T-helper 9 cell (primary cell): Measurements from ENCODE around the gene EXOG.

Source experiments
- DNase-seq: peaks from one replicate; pipeline ENCODE4 v3.0.0-alpha.2; 2020

EXOG gene

DNA sequence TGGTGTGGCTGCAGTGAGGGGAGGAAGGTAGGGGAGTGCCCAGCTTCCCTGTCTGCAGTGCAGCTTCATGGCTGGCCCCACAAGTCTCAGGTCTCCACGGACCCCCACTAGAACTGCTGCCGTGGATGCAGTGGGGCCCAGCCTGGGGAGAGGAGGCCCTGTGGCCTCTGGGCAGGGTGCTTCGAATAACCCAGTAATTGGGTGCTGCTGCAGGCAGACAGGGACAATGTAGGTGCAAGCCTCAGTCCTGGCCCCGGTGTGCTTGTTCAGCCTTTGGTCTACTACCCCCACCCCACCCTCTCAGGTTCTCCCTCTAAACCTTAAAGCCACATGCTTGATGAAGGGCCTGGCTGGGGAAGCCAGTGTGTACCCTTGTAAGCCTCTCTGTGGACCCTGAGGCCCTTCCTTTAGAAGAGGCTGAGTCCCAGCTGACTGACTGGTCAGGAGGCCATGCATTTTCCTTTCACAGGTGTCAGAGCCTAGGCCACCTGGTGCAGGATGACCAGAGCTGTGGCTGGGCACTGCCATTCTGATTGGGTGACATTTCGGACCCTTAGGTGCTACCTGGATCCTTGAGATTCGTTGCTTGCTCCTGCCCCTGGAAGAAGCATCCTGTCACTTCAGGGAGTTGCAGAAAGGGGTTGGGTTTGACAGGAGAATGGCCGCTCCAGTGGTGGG is 21.1 kb upstream of the EXOG start:
- no peak for DNase-seq

DNA sequence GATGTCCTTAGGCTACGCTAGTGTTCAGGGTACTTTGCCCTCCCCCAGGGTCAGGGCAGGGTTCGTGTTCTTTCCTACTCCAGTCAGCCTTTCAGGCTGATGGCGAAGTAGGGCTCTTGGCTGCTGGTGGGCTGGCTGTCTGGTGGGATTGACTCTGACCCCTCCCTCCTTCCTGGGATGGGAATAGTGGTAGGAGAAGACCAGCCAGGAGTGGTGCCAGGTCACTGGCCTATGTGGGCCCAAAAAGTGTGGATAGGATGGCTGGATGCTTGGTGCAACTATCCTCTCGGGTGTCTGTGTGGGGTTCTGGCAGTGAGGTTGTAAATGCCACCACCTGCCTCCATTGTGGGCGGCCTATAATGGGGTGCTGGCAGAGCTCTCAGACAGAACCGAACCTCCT is 20.4 kb upstream of the EXOG start:
- no peak for DNase-seq

DNA sequence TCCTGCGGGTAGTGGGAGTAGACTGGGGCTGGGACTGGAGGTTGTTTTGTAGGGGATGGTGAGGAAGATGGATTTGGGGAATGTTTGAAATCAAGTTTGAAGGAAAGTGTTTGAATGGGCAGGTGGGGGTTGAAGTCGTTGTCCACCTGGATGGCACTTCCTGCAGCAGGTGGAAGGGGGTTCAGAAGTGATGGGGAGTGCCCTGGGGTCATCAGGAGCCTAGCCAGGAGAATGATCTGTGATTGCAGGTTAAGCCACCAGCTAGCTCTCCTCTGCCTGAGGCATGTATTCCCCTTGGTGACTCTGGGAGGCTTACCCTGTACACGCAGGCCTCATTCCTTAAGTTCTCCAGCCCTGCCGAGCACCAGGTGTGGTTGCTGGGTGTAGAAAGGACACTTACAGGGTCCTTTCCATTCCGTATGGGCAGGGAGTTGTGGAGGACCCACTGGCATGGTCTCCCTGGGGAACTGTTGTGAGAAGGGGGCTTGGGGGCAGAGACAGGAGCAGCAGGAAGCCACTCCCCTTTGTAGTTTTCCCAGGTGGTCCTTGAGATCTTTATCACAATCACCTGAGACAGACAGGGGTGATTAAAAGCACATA is 19.9 kb upstream of the EXOG start:
- no peak for DNase-seq

DNA sequence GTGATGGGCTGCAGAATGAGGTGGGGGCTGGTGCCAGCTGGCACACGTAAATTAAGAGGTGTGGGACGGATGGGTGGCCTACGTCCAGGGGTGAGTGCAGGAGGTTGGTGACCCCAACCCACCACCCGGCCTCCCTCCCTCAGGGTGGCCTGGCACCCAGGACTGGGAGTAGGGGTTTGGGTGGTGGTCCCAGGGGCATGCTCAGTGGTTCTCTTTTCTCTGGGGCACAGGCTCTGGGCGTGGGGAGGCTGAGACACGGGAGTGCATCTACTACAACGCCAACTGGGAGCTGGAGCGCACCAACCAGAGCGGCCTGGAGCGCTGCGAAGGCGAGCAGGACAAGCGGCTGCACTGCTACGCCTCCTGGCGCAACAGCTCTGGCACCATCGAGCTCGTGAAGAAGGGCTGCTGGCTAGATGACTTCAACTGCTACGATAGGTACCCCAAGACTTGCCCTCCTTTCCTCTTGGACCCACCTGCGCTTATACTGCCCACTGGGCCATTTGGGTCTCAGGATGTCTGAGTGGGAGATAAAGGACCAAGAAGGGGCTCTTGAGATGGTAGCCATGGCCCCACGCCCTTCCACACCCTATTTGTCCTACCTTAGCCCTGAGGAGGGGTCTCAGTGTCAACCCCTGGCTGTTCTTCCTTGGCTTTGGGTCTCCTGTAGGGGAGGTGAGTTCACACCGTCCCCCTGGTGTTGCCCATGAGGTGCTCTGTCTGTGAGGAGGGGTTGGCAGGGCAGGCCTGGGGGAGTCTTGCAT is 18.9 kb upstream of the EXOG start:
- no peak for DNase-seq

DNA sequence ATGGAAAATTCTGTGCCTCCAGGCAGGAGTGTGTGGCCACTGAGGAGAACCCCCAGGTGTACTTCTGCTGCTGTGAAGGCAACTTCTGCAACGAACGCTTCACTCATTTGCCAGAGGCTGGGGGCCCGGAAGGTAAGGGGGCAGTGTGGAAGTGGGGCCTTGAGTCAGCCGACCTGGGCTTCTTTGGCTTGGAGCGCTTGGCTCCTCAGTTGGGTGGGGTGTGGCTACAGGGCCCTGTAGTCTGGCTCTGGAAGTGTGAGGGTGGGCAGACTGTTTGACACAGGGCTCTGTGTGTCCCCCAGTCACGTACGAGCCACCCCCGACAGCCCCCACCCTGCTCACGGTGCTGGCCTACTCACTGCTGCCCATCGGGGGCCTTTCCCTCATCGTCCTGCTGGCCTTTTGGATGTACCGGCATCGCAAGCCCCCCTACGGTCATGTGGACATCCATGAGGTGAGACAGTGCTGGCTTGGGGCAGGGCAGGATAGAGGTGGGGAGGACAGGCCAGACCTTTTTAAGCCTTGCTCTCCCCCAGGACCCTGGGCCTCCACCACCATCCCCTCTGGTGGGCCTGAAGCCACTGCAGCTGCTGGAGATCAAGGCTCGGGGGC is 18.2 kb upstream of the EXOG start:
- DNase-seq: no peak

GRCh38 chr3:38478901-38479300 is 17.2 kb upstream of the EXOG start:
- DNase-seq: no peak

DNA sequence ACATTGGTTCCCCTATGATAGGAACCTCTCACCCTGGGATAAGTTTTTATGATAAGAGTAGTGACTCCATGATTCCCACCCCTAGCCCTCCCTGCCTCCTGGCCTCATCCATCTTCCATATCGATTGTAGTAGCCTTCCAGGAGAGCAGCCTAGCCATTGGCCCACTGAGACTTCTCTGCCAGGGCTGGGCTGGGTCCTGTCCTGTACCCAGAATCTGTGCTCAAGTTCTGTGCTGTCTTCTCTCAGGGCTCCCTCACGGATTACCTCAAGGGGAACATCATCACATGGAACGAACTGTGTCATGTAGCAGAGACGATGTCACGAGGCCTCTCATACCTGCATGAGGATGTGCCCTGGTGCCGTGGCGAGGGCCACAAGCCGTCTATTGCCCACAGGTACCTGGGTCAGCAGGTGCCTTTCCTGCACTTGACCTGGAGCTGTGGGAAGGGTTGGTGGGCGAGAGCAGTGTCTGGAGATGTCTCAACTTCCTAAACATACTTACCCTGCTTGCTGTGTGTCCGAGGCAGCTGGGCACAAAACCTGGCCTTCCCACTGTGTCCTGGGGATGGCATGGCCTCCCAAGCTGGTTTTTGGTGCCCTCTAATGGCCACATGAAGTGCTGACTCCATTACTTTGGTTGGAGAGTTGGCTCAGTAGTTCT is 16.6 kb upstream of the EXOG start:
- peak; percentile 37 for DNase-seq

GRCh38 chr3:38480093-38480445 is 16.1 kb upstream of the EXOG start:
- no peak for DNase-seq

DNA sequence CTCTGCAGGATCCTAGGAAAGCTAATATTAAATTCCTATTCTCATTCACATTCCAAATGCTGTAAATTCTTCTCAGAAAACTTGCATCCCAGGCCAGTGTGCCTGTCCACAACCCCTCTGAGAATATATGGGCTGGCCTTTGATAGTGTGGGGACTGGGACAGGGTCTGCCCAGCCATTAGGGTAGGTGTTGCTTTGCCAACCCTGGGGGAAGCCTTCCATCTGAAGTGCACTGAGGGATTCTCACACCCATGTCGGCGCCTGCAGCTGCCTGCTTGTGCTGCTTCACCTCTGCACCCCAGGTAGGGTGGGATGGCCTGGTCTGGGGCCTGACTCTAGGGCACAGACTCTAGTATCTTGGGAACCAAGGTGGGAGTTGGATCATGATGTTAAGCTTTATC is 15.2 kb upstream of the EXOG start:
- no peak for DNase-seq

DNA sequence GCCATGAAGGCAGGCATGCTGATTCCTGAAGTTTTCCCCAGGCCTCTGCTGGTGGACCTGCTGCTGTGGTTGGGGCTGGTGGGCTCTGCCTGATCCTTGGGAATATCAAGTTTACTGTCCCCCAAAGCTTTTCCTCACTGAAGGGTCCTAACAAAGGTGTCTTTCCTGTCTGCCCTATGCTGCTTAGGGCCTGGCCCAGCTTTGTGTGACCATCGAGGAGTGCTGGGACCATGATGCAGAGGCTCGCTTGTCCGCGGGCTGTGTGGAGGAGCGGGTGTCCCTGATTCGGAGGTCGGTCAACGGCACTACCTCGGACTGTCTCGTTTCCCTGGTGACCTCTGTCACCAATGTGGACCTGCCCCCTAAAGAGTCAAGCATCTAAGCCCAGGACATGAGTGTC is 13.2 kb upstream of the EXOG start:
- DNase-seq: no peak

DNA sequence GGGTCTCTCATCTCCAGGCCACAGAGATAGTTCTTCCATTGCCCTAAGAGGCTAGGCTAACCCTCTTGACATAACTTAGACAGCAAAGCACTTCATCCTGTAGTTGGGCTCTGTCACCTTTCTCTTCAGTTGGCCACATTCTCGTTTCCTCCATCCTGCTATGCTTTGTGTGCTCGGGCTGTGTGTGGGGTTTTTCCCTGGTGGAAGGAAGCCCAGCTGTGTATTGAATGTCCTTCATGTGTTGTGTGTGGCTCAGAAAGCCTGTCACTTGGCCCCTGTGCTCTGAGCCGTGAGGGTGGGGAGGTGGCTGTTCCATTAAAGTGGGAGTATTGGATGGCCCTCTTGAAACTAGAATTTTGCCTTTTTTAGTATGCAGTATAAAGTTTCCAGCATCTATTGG is 8.8 kb upstream of the EXOG start:
- DNase-seq: no peak

DNA sequence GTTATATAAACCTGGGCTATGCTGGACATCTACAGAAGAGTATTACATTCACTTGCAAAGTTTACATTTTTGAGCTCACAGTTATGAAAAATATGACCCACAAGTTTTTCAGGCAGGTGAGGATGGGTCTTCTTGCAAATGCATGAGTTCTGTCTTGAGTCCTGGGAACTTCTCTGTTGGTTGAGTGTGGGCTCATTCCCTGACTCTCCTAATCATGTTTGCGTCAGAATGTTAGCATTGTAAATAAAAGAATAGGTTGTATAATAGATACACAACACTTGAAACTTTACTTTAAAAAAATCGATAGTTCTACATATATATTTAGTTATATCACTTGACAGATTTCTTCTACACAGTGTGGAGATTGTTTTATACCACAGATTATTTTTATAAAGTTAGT is 7.2 kb upstream of the EXOG start:
- no peak for DNase-seq

- DNase-seq: no peak
Measured at GRCh38 chr3:38489766-38490165, 6.4 kb upstream of the EXOG start.

- DNase-seq: no peak
Measured at GRCh38 chr3:38490281-38491030, 5.7 kb upstream of the EXOG start.

- no peak for DNase-seq
Measured at GRCh38 chr3:38491215-38491614, 4.9 kb upstream of the EXOG start.

DNA sequence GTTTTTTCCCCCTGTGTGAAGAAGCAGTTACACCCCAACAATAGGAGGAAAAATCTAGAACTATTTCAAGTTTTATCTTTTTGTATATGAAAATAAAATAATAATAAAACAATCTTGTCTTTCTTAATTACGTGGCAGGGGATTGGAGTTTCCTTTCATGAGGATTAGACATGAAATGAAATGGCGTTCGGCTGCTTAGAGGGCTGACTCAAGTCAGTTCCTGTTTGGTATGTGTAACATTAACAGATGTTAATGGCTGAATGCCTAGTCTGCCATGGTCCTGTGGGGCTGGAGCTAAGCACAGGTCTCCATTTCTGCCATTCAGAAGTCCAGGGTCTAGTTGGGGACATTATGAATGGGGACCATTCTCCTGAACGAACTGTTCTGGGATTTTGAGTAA is 3.1 kb upstream of the EXOG start:
- DNase-seq: no peak

DNA sequence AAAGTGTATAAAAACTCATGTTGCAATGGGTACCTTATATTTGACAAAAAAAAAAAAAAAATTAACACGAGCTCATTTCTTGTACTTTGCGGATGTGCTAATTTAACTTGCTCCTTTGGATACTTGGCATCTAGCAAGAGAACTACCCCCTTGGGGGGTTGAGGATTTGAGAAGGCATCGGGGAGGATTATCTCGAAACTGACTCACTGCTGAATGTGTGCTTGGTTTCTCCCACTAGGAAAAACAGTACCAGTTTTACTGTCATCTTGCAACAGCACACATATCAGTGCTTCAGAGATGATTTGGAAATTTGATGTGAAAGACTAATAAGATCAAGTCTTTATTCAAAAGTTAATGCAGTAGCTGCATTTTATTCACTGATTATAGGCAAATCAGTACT is 891 bp downstream of the EXOG start:
- DNase-seq: no peak

DNA sequence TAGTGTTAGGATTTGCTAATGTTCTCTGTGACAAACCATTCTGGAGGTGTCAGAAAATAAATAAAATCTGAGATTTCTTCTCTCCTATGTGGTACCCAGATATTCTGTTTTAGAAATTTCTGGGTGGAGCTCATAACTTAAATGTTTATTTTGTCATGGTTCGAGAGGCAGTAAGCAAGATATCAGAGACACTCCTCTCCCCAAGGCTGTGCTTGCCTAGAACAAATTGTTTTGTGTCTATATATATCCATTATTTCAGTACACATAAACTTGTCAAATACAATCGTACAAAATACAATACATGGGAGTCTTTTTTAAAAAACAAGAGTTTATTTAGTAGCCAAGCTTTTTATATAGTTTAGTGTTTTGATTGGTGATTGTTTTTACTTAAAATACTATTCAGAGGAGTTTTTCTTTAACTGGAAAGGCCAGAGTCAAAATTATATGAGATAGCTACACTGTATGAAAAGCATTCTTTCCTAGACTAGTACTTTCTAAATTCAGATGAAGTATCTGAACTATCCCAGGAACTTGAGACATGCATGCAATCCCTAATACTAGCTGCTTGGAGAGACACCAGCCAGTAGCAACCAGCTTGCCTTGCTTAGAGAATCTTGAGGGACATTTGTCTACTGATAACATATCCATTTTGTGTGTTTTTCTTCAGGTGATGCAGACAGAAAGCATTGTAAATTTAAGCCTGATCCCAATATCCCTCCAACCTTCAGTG is 4.7 kb downstream of the EXOG start:
- no peak for DNase-seq

DNA sequence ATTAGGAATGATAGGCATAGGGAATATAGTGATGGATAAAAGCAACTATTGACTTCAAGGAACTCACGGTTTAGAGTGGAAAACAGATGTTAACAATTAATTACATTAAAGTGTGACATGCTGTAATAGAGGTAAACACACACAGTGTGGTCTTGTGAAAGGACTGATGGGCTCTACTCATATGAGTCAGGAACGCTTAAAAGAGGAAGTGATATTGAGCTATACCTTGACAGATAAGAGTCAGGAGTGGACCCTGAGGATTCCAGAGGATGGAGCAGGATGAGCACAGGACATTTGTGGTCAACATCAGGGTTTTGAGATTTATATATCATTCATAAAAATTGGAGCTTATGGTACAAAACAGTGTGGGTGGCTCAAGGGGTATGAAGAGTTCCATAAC is 11.0 kb downstream of the EXOG start:
- no peak for DNase-seq

GRCh38 chr3:38509732-38510131 is 13.6 kb downstream of the EXOG start:
- DNase-seq: no peak

DNA sequence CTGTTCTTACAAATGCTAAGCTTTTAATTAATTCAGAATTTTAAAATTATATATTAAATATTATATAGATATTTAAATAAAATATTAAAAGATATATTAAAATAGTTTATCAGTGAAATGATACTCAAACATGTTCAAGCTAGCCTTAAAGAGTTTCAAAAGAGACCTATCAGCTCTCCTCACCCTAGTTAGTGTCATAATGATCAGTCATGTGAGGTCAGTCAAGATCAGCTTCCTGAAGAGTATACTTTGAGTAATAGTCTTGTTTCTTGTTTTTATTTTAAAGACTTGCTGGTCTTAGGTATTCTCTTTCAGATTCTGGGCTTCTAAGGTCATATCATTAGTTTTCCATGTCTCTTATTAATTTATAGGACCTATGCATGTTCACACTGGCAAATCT is 14.5 kb downstream of the EXOG start:
- no peak for DNase-seq

- DNase-seq: no peak
Measured at GRCh38 chr3:38511546-38511945, 15.4 kb downstream of the EXOG start.
